ENCODE data around the gene LRFN4.
A peak's percentile ranks its signal among the peaks of the same experiment; 100 is the strongest.
"Not testable (repeated sequence)": the region's sequence is repeated elsewhere in the genome, so short reads cannot be mapped to it uniquely, and the experiment has no call there.

LRFN4 gene
- 6.3 to 13.6 reads per million in 2 donors for total RNA-seq

GRCh38 chr11:66856496-66857233 is at the start of gene LRFN4:
LRFN4 (plus strand) TSS chr11:66857064; CDS start chr11:66857745, 681 bp downstream.
- peak; percentile 52 for DNase-seq

- DNase-seq, result no peak
These were observed 47.3 kb upstream of the LRFN4 start for GRCh38 chr11:66809592-66809991.

GRCh38 chr11:66810576-66811185 is 46.2 kb upstream of the LRFN4 start:
- no peak for DNase-seq

DNA sequence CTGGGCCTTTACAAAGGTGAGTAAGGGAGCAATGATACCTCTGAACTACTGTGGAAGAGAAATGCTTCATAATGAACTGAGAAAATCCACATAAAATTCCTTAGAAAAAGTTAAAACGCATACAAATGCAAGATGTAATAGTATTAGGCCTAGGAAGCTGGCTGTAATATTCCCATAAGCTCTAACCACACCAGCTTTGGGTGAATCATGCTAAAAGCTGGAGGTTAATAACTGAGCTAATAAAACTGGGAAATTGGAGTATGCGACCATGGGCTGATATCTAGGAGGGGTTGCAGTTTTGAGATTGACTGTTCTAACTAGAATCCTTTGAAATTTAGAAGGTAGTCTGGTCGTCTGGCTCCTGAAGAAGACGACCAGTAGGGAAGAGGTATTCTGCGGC is 42.2 kb upstream of the LRFN4 start:
- DNase-seq, result no peak

DNA sequence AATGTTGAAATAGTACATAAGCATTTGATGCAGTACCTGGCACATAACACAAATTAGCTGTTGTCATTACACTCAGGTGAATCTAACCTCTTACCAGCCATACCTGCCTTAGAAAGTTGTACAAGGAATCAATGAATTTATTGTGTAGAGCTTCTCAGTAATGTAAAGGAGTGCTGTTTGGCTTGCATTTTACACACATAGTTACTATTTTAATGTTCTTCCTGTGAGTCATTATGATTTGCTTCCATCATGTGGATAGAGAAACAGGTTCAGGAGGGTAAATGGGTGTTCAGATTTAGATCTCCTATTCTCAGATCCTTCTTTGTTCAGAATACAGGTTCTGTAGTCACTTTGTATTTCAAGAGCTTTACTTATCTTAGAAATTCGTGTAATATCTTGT is 41.2 kb upstream of the LRFN4 start:
- no peak for DNase-seq

DNA sequence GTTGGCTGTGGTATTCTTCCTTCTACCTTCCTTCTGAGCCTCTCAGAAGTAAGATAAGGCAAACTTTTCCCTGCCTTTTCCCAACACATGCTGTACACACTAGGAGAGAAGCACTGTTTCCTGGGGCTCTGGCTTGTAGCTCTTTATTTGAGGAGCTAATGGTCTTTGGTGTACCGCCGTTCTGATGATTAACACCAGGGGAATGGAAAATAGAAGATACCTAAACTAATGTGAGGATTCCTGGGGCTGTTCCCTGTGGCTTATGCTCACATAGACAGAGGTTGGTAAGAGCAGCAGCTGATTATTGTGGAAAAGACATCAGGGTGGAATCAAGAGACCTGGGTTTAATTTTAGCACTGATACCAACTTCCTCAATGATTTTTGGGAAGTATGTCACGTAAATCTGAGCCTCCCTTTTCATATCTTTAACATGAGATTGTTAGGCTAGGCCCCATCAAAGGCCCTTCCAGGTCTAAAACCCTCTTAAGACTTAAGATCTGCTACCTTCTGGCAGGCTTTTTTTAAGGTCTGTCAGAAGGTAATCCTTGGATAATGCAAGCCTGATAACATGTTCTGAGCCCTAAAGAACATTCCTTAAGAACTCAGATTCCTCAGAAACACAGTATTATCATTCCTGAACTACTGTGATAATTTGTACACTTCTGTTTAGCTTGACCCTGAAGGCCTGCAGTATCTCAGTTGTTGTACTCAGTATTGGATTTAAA is 38.5 kb upstream of the LRFN4 start:
- no peak for DNase-seq

- no peak for DNase-seq
These were observed 36.5 kb upstream of the LRFN4 start for GRCh38 chr11:66820381-66820780.

GRCh38 chr11:66820901-66821300 is 36.0 kb upstream of the LRFN4 start:
- no peak for DNase-seq

GRCh38 chr11:66823700-66824099 is 33.2 kb upstream of the LRFN4 start:
- DNase-seq, result no peak

DNA sequence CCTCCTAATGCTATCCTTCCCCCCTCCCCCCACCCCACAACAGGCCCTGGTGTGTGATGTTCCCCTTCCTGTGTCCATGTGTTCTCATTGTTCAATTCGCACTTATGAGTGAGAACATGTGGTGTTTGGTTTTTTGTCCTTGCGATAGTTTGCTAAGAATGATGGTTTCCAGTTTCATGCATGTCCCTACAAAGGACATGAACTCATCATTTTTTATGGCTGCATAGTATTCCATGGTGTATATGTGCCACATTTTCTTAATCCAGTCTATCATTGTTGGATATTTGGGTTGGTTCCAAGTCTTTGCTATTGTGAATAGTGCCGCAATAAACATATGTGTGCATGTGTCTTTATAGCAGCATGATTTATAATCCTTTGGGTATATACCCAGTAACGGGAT is 32.3 kb upstream of the LRFN4 start:
- not testable (repeated sequence) for DNase-seq

GRCh38 chr11:66834539-66834845 is 22.4 kb upstream of the LRFN4 start:
- no peak for DNase-seq

DNA sequence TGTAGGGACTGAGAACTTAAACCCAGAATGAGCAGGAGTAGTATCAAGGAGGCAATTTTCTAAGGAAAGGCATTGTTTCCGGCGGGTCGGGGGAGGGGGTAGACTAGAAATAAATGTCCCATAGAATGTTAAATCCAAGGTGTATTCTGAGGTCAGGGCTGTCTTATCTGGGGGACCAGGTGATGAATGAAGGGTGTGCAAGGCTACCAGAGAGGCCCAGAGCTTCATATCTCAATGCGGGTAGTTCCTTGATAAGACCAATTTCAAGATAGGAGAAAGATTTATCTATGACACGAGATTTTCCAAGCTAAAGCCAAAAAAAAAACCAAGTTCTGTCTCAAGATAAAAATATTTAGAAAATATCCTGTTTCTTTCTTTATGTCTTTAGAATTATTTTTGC is 21.9 kb upstream of the LRFN4 start:
- no peak for DNase-seq

GRCh38 chr11:66835768-66836405 is 21.0 kb upstream of the LRFN4 start:
- no peak for DNase-seq

- DNase-seq, result no peak
These were observed 16.4 kb upstream of the LRFN4 start for GRCh38 chr11:66840317-66841091.

DNA sequence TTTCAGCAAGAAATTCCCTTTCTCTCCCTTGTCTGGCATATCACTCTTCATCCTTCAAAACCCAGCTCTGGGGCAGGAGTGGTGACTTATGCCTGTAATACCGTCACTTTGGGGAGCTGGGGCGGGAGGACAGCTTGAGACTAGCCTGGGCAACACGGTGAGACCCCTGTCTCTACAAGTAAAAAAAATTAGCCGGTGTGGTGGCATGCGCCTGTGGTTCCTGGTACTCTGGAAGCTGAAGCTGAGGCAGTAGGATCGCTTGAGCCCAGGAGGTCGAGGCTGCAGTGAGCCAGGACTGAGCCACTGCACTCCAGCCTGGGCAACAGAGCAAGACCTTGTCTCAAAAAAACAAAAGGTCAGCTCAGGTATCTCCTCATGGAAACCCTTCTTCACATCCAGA is 15.0 kb upstream of the LRFN4 start:
- no peak for DNase-seq

DNA sequence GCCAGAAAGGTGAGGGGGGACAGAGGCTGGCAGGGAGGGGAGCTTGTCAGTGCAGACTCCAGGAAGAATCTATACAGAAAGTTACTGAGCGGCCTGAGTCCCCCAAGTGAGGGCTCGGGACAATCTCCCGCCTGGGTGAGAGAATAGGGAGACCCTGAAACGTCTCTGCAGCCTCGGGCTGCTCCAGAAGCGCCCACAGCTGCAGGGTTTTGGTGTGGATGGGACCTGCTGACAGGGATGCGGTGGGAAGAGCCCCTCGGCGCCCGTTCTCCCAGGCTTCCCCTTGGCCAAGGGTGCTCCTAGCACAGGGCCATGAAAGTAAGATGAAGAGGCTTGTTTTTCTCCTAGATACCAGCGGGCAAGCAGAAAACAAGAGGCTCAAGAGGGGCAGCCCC is 14.4 kb upstream of the LRFN4 start:
- DNase-seq, result no peak

- DNase-seq, result peak; percentile 91
These were observed 13.7 kb upstream of the LRFN4 start, which contains the start of gene RCE1 for GRCh38 chr11:66842896-66843775. RCE1 (plus strand) TSS chr11:66843441; CDS start chr11:66843456, 15 bp downstream.

DNA sequence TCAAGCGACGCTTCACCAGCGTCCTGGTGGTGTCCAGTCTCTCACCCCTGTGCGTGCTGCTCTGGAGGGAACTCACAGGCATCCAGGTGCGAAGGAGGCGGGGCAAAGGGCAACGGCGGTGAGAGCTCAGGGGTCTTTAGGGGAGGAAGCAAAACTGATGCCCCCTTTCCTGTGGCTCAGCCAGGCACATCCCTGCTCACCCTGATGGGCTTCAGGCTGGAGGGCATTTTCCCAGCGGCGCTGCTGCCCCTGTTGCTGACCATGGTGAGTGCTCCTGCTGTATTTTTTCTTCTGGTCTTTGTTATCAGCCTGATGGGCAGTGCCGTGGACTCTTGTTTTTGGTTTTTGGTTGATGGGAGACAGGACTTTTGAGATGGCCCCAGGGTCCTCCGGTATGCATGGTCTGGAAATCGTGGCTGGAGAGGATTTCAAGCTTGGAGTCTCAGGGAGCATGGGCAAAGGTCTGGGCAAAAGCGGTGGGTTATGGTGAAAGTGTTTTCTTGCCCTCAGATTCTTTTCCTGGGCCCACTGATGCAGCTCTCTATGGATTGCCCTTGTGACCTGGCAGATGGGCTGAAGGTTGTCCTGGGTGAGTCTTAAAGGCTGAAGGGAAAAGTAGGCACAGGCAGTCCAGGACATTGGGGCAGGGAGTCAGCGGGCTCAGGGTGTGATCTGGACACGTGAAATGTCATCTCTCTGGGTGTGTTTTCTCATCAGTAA is 12.9 kb upstream of the LRFN4 start:
- no peak for DNase-seq

DNA sequence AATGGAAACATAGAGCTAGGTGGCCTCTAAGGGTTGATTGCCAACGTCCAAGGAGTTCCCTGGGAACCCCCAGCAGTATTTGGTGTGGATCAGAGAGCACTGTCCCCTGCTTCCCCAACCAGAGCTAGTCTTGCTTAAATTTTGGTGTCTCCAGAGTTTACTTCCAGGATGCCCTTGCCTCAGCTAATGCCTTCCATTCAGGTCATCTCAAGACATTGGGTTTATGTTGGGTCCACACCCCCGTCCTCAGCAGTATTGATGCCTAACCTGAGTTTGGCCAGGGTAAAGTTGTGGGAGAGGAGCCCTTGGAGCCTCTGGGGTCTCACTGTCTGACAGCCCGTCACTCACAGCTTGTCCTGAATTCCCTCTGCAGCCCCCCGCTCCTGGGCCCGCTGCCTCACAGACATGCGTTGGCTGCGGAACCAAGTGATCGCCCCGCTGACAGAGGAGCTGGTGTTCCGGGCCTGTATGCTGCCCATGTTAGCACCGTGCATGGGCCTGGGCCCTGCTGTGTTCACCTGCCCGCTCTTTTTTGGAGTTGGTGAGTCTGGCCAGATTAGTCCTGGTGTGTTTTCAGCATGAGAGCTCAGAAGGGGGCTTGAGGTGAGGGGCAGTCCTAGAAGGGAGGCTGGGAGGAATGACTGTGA is 12.2 kb upstream of the LRFN4 start:
- no peak for DNase-seq

GRCh38 chr11:66845143-66845875 is 11.6 kb upstream of the LRFN4 start:
- no peak for DNase-seq

All from T-helper 9 cell (primary cell).